HG03565 (cell line): ENCODE results near the gene CARD9.
"Not testable (repeated sequence)": the region's sequence is repeated elsewhere in the genome, so short reads cannot be mapped to it uniquely, and the experiment has no call there.

Experiments used
- ATAC-seq: cut with Tn5 transposase; IDR thresholded peaks from one replicate; pipeline ENCODE4 v1.9.1; 2021; ENCODE audit warnings: mild to moderate bottlenecking, moderate library complexity; ENCODE audit not compliant: unreplicated experiment

CARD9 gene

DNA sequence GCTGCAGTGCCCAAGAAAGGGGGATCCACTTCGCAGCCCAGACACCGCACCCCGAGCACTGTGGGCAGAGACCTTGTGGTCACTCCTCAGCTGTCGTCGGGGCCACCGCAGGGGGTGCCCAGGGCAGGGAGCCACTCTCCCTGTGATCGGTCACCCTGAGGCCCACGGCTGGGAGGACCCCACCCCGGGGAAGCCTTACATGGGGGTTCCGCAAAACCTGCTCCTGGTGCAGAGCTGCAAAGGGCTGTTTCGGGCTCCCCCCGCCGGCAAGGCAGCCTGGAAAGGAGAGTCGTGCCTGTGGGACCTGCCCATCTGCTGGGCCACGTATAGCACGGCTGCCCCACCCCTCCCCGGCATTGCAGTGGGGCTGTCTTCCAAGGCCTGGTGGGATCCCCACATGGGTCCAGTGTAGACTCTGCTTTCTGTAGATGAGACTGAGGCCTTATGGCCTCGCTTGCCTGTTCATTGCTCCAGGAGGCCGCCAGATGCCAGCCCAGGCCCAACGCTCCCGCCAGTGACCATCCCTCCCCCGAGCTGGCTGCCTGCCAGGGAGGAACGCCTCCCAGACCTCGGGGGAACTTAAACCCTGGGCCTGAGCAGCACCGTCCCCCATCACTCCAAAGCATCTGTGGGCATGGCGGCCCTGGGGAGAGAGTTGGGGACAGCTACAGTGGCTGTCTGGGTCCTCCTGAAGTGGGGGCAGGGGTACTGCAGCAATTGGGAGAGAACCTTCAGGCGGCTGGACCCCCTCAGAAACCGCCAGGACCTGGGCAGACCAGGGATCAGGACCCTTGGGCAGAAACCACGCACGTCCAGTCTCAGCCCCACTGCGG, 8.3 kb downstream of the CARD9 start:
- no peak for ATAC-seq

DNA sequence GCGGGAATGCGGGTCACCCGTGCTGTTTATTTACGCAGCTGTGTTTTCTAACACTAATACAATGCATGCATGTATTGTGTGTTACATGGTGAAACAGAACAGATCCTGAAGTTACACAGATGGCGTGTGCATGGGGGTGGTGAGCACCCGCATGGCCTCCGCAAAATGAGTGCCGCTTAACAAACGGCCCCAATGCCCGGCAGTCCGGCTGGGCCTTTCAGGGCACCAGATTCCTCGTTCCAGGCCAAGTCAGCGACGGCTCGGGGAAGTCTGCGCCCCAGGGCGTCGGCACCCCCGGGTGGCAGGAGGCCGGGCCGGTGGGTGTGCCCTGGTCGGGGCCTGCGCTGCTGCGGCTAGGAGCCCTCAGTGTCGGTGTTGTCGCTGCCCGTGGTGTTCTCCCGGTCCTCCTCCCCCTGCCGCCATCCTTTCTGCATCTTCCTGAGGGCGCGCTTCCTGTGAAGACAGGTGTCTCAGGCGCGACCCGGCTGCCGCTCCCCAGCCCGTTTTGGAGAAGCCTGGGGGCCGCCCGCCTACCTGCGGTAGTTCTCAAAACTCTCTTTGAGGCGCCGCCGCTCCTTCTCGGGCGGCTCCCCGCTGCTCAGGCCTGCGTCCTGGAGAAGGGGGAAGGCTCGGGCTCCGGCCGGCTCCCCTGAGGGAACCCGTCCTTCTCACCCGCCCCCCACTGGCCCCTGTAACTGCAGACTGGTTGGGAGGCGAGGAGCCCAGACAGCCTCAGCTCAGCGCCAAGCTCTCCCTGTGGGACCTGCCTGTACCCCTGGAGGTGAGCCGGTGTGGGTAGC, 9.3 kb downstream of the CARD9 start:
- ATAC-seq = no peak

DNA sequence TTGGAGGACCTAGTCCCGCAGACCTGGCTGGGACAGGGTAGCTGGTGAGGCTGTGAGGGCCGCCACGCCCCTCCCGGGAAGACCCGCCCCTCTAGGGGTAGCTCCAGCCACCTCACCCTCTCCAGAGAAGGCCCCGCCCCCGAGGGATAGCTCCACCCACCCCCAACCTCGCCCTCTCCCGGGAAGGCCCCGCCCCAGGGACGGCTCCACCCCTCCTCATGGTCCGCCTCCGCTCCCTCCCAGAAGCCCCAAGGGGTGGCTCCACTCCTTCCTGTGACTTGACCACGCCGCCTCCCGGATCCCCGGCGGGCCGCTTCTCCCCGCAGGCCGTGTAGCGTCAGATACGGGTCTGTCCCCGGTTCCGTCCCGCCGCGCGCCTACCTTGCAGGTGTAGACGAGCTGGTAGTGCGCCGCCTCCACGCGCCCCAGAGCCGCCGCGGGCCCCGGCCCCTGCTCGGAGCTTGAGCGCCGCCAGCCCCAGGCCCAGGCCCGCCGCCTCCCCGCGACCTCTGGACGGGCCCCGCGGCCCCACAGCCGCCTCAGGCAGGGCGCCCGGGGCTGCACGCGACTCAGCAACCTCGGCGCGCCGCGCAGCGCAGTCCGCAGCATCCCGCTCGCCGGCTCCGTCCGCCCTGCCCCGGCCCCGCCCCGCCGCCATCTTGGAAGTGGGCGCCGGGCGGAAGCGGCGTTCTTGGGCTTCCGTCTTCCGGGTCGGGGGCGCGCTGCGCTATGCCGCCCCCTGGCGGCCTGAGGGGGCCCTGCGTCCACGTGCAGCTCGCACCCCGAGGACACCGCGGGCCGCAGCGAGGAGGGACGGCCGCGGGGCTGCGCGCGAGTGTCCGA, 10.1 kb downstream of the CARD9 start, which contains the start of gene DNLZ:
Gene DNLZ, minus strand, starts transcription at position 639 of the 843 bp plus-strand sequence. Its CDS starts 30 bp downstream, at position 609.
- ATAC-seq = peak; percentile 56

DNA sequence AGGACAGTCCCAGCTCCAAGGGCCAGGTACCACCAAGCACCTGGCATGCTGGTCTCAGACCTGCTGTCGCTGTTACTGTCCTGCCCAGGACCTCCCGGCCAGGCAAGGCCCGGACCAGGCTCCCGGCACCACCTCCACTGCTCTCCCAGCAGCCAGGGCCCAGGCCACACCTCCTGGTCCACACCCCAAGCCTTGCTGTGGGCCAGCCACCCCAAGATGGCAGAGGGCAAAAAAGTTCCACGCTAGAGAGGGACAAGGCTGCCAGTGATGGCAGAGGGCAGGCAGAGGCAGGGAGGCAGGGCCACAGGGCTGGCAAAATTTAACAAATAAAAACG, 11.1 kb downstream of the CARD9 start:
- no peak for ATAC-seq

DNA sequence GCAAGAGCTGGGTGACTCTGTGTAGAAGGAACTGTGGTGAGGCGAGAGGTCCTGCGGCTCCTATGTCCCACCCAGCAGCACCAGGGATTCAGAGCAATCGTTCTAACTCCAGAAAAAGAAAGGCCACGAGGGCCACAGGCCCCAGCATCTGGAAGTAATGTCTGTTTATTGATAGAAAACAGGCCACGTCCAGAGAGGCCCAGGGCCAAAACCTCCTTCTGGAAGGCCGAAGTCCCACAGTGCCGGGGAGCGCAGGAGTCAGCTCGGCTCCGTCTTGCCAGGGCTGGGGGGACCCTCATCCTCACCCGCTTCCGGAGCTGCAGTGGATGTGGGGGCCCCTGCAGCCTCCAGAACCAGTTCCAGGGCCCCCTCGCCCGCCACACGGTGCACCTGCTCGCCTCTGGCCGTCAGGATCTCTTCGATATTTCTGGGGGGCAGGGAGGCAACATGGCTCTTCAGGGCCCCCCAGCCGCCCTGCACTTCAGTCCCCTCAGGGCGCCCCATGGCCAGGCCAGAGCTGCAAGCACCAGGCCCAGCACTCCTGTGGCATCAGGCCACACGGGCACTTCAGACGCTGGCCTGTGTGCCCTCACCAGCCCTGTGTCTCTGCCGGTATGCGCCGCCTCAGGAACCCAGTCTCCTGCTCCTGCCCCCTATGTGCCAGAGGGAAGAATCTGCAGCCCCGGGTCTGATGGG, 11.6 kb downstream of the CARD9 start:
- ATAC-seq = no peak

DNA sequence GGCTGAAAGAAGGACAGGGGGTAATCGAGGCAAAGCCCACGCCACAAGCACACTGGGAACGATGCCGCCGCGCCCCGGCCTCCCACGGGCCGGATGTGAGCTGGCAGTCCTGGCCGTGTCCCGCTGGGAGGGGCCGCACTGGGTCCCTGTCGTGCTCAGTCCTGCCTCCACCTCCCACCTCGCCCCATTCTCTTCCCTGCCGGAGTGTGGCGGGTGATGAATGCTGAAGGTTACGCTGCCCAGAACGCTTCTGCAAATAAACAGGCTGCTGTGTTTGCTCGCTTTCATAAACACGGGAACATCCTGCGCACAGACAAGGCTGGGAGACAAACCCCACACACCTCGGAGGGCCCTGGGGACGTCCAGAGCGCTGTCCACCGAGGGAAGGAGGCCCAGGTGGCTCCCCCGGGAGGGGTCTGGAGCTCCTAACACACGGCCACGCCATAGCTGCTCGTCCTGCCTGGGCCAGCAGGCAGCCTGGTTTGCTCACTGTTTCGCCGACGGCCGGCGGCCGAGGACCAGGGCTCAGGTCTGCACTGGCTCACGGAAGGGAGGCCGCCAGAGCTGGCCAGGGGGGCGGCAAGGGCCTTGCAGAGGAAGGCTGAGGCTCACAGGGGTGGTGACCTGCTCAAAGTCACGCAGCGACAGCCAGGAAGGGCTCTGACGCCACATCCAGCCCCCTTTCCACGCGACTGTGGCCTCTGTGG, 12.3 kb downstream of the CARD9 start:
- no peak for ATAC-seq

DNA sequence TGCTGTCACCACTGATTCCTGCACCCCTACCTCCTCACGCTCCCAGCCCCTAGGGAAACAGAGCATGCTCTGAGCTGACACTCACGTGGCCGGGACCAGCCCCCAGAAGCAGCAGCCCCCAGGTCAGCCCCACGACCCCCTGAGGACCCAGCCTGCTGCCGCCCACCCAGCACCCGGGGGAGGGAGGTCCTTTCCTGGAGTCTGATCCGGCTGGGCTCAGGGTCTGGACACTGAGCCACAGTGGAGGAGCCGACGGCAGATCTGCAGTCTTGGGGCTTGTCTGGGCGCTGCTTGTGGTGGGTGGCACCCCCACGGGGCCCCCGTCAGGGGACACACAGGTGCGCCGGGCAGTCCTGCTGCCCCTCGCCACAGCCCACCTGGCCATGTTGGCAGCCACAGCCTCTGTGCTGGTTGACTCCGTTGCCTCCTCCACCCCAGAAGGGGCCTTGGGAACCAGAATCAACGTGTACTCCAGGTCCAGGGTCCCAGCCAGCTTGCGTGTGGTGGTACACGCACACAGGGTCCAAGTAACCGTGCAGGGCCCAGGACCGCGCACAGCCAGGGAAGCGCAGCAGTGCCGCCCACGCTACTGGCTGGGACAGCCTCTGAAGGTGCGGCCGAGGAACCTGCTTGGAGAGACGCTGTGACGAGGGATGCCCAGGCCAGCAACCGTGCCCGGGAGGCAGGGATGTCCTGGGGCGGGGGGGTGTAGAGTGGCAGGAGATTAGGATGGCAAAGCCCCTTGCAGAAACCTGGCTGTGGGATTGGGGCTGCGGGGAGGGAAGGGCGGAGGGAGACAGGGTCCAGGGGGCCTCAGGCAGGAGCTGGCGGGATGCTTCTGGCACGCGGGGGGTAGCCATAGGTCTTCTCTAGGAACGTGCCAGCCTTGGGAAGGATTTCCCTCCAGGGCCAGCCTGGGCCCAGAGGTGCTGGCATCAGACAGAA, 13.4 kb downstream of the CARD9 start:
- ATAC-seq = no peak

DNA sequence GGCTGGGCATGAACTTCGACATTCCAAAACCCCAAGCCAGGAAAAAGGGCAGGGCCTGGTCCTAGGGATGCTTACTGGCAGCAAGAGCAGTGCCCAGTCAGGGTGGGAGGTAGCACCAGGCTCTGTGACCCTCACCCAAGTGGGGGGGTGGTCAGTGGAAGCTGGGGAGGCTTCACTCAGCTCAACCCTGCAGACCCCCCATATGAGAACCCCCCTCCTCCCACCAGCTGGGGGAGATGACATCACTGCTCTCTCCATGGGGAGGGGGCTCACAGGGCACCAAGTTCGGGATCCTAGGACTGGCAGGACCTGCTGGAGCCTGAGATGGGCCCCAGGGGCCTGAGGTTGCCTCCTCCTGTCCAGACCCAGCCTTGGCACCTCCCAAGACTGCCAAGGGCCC, 14.6 kb downstream of the CARD9 start:
- no peak for ATAC-seq

DNA sequence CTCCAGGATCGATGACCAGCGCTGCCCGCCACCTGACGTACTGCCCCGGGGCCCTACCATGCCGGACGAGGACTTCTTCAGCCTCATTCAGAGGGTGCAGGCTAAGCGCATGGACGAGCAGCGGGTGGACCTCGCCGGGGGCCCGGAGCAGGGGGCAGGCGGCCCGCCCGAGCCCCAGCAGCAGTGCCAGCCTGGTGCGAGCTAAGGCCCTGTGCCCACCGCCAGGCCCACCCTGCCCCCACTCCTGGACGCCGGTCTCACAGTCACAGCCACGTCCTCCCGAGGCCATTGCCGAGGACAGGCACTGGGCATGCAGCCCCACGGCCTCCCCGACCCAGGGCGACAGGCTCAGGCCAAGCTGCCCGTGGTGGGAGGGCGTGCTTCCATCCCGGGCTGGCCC, 15.5 kb downstream of the CARD9 start:
- ATAC-seq = no peak

DNA sequence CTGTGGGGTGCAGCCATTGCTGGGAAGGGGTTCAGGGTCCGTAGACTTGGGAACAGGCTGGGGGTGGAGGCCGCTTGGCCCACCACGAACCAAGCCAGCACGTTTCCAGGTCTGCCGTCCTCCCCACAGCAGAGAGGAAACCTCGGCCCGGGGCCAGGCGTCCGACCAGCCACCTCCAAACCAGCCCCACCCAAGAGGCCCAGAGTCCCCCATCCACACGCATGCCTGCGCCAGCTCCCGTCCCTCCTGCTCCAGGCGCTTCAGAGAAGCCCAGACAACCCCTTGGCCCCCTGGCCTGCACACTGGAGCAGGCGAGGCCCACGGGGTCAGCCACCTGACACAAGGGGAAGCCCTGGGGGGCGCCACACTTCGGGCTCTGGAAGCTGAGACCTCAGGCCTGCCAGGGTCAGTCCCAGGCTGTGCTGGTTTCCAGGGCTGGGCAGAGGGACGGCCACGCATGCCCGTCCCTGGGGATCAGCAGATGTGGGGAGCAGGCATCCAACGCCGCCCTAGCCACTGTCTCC, 16.2 kb downstream of the CARD9 start:
- ATAC-seq = no peak

DNA sequence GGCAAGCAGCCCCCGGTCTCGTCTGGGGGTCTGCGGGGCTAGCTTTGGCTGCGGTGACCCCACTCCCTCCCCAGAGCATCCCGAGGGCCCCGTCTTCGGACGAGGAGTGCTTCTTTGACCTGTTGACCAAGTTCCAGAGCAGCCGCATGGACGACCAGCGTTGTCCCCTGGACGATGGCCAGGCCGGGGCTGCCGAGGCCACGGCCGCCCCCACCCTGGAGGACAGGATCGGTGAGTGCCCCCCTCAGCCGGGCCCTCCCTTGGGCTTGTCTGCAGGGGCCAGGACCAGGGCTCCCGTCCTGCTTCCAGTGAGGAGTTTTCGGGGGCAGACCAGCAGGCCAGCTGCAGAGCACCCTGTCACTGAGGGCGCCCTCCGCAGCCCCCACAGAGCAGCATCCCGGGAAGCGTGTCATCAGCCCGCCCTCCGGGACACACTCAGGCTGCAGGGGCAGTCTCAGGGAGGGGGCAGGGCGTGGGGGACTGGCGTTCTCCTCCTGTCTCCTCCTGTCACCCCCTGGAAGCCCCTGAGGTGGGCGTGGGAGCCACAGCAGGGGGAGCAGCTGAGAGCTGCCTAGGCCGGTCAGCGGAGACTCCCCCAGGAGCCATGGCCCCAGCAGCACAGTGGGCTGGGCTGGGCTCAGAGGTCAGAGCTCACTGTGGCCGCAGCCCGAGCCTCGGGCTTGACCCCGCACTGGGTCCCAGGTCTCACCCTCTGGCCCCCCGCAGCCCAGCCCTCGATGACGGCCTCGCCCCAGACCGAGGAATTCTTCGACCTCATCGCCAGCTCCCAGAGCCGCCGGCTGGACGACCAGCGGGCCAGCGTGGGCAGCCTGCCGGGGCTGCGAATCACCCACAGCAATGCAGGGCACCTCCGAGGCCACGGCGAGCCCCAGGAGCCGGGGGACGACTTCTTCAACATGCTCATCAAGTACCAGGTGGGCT, 17.6 kb downstream of the CARD9 start:
- no peak for ATAC-seq

DNA sequence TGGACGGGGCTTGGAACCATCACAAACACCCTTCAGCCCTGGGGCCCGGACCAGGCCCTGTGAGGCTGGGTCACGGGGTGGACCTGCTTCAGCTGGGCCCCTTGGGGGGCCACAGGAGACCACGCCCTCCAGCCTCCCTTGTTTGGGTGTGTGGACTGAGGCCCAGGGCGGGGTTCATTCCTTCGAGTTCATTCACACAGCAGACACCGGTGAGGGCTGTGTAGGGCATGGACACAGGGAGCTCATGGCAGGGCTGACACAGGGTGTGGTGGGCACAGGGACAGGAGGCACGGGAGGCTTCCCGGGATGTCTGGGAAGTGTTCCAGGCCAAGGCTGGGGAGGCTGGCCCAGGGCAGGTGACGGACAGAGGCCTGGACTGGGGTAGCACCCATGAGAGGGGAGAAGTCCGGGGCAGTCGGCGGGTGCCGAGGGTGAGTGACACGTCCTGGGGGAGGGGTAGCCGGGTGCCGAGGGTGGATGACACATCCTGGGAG, 18.8 kb downstream of the CARD9 start:
- ATAC-seq = no peak

DNA sequence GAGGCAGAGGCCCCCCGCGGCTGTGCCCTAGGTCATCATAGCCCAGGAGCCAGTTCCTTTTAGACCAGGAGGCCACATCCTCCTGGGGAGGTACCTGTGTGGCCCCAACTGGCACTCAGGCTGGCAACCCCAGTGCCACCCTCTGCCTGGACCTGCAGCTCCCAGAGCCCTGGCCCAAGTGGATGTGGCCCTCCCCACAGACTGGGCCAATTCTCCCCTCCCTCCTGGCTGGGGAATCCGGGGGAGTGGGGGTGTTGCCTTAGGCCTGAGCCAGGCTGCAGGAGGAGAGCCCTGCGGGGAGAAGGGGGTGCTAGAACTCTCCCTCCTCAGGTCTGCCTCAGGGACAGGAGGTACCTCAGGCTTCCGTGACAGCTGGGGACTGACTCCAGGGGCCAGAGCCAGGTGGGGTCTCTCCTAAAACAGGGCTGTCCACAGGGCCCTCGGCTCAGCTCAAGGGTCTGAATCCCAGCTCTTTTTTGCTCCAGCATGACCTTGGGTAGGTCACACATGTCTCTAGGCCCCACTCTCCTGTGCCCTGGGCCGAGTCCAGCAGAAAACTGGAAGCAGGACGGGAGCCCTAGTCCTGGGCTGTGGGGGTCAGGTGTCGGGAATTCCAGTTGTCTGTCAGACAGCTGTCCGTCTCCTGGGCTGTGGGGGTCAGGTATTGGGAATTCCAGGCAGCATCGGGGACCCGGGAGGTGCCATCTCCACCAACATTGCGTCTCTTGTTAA, 19.5 kb downstream of the CARD9 start:
- ATAC-seq = no peak

DNA sequence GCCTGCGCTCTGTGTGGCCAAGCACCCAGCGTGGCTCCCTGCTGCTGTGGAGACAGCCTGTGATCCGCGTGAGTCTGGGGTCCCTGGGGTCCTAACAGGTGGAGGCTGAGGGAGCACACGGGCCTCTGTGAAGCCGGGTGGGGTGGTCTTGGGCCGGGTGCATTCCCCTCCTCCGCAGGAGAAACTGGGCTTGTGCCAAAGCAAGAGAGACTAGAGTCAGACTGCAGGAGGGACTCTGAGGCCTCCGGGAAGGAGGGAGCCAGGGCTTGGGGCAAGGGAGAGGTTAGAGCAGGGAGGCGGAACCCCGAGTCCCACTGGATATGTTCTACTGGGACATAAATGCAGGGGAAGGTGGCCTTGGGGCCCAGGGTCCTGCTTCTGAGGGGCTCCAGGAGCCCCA, 20.4 kb downstream of the CARD9 start:
- no peak for ATAC-seq

DNA sequence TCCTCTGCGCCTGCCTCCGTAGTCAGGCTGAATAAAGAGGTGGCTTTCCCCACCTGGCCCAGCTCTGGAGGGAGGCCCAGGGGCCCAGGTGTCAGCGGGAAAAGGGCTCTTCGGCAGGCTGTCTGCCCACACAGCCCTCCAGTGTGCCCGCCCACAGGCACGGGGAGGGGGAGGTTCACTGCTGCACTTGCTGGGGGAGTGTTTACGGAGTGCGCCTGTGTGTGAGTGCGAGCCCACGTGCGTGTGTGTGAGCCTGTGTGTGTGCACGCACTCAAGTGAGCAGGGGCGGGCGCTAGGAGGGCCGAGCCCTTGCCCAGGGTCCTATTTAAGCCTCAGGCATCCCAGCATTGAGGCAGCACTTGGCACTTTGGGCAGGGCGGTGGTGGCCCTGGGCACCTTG, 20.8 kb downstream of the CARD9 start:
- no peak for ATAC-seq

DNA sequence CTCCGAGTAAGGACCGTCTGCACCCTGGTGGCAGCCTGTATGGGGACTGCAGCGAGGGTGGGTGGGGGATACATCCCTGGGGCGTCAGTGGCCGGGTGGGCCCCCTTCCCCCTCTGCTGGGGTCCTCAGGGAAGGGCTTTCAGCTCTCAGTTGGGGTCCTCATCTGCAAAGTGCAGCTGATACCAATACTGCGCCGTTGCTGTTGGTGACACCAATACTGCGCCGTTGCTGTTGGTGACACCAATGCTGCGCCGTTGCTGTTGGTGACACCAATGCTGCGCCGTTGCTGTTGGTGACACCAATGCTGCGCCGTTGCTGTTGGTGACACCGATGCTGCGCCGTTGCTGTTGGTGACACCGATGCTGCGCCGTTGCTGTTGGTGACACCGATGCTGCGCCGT, 21.6 kb downstream of the CARD9 start:
- ATAC-seq = not testable (repeated sequence)
